GM21367 (cell line): ENCODE data around the gene DNAJB11.
"Not testable (repeated sequence)": the region's sequence is repeated elsewhere in the genome, so short reads cannot be mapped to it uniquely, and the experiment has no call there.

Source experiments
- ATAC-seq: cut with Tn5 transposase; IDR thresholded peaks from one replicate; pipeline ENCODE4 v1.9.1; 2021; ENCODE audit not compliant: unreplicated experiment

The DNAJB11 gene

GRCh38 chr3:186617036-186617946 is 46.8 kb downstream of the DNAJB11 start:
- peak; percentile 91 for ATAC-seq

- no peak for ATAC-seq
Measured at GRCh38 chr3:186618318-186618938, 47.9 kb downstream of the DNAJB11 start.

GRCh38 chr3:186619787-186620212 is 49.3 kb downstream of the DNAJB11 start:
- no peak for ATAC-seq

- ATAC-seq, result no peak
Measured at GRCh38 chr3:186620213-186621092, 49.9 kb downstream of the DNAJB11 start.

- no peak for ATAC-seq
Measured at GRCh38 chr3:186621894-186622650, 51.6 kb downstream of the DNAJB11 start.

- ATAC-seq, result no peak
Measured at GRCh38 chr3:186622651-186623310, 52.3 kb downstream of the DNAJB11 start.

GRCh38 chr3:186624598-186624997 is 54.1 kb downstream of the DNAJB11 start:
- no peak for ATAC-seq

GRCh38 chr3:186625600-186626042 is 55.1 kb downstream of the DNAJB11 start:
- ATAC-seq, result no peak

- no peak for ATAC-seq
Measured at GRCh38 chr3:186626254-186626847, 55.8 kb downstream of the DNAJB11 start.

GRCh38 chr3:186627852-186628414 is 57.4 kb downstream of the DNAJB11 start:
- ATAC-seq, result no peak

- ATAC-seq, result no peak
Measured at GRCh38 chr3:186628756-186629155, 58.2 kb downstream of the DNAJB11 start.

- ATAC-seq, result no peak
Measured at GRCh38 chr3:186630950-186631641, 60.6 kb downstream of the DNAJB11 start.

- ATAC-seq, result no peak
Measured at GRCh38 chr3:186633481-186633880, 63.0 kb downstream of the DNAJB11 start.

GRCh38 chr3:186634207-186634606 is 63.7 kb downstream of the DNAJB11 start:
- not testable (repeated sequence) for ATAC-seq
